HG02970 (cell line): ENCODE results near the gene SLC9C2.

Experiments
- ATAC-seq: cut with Tn5 transposase; IDR thresholded peaks from one replicate; pipeline ENCODE4 v1.9.1; 2021; ENCODE audit warnings: mild to moderate bottlenecking, moderate library complexity, moderate number of reproducible peaks; ENCODE audit not compliant: unreplicated experiment, low FRiP score

SLC9C2 gene

DNA sequence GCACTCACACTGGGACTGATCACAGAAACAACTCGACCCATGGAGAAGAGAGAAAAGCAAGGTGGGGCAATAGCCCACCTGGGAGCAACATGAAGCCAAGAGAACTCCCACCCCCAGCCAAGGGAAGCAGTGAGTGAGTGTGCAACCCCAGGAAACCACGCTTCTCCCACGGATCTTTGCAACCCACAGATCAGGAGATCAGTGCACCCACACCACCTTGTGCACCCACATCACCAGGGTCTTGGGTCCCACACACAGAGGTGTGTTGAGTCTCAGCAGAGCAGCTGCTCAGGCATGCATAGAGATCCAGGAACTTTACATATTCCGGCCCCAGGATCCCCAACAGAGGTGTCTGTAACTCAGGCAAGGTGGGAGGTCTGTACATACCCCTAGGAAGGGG, 143.0 kb downstream of the SLC9C2 start:
- ATAC-seq: no peak

DNA sequence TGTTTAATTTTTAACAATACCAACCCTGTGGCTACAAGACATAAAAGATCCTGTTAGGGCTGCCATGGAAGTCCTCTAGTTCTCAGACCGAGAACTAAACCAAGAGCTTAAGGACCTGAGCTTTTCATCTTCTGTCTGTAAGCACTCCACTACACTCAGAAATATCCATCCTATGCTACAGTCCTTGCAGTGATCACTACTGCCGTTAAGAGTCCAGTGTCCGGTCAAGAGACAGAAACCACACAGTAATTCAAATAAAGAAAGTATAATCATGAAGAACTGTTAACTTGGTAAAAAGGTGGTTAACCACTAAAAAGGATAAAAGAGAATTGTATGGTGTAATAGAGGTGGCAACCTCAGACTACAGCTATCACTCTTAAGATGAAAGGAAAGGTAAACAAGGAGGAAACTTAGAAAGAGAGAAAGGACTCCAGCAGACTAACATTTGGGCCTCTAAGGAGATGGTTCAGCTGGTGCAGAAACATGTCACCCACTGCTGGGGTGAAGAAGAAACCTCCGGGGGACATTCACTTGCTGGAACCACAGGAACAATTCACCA, 147.8 kb downstream of the SLC9C2 start:
- no peak for ATAC-seq

DNA sequence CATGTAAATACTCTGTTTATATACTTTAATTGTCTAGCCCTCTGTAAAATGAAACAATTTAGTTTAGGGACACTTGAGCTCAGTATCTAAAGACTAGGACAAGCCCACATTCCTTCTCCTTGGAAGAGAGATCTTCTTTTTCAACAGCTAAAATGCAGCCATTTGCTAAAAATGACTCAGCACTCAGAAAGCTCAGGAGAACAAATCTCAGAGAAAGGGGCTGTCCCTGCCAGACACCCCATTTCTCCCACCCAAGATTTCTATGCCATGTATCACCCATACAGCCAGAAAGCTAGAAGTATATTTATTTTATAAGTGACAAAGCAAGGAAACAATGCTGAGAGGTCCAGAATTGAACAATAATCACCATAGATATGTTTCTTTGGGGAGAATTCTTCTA, 148.9 kb downstream of the SLC9C2 start:
- ATAC-seq: no peak

DNA sequence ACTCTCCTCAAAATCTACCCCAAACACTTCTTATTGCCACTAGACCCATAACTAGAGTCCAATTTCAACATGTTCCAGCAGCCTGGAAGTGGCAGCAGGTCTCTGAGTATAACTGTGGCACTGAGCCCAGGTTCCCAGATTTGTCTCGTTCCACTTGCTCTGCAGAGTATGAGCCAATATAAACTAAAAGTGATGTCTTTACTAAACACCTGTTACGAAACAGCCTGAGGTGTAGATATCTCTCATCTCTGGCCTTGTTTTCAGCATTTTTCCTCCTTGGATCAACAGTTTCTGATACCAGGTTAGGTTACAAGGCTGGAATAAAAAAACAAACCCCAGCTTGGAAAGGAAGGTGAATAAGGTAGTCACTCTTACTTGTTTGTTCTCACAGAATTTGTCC, 150.9 kb downstream of the SLC9C2 start:
- ATAC-seq: no peak
